ENCODE results near the gene HPS4. TPM values are rescaled to one million over a fixed set of nuclear protein-coding genes. Genes with fewer than 3 reads are reported as not detected.

HPS4 gene
- total and polyA plus RNA-seq, 10 of the 15 experiments (the other 5 are each of a cell fraction or from before 2014, with no cell fraction given), result 11.7 to 36.7 (median 30.8) TPM

- H3K4me1 ChIP-seq (ENCODE audit: control insufficient read depth, insufficient read depth, low read length), result no peaks in the 10 kb centered on the region
- no peak overlapping the region for H2AFZ ChIP-seq (ENCODE audit: control insufficient read depth, low read depth, low read length)
- H3K27me3 ChIP-seq (replicated peaks in 1 of 2; ENCODE audit: control insufficient read depth in 2 of 2, insufficient read depth in 2 of 2, low read length in 1 of 2), result no peaks in the 10 kb centered on the region
- peaks cover 31 to 42% of the 10 kb centered on the region in 2 experiments for H3K36me3 ChIP-seq (ENCODE audit: control insufficient read depth in 2 of 2, insufficient read depth in 2 of 2, low read length in 1 of 2)
- CTCF ChIA-PET, result interaction anchor here (0.6 to 5.5 kb wide), 9 partner anchors 19 to 871 kb away, joined by 3 to 124 read pairs (median 7); partner anchors contain the start of genes HPS4 and SRRD
- no peak overlapping the region for H3K9ac ChIP-seq (ENCODE audit: control insufficient read depth, insufficient read depth, low read length)
- ATAC-seq (no peak), FAIRE-seq (no peak), DNase-seq (ENCODE audit: low read depth, low spot score) (no peak)
- no peaks in the 10 kb centered on the region for H4K20me1 ChIP-seq (ENCODE audit: control insufficient read depth, insufficient read depth)
- in situ Hi-C loops (cut with MboI), result loop anchor here (5.0 kb wide), 2 partner anchors 60 to 95 kb away; no protein-coding TSS in a partner anchor
- no peak for TF ChIP-seq BCL11A (IDR thresholded peaks at IDR 0.05; ENCODE audit: low read depth, low read length)
- TF ChIP-seq ZNF207 (IDR thresholded peaks at IDR 0.05; ENCODE audit: borderline replicate concordance), result no peak
- no peak for TF ChIP-seq TCF7 (IDR thresholded peaks at IDR 0.05; ENCODE audit: borderline replicate concordance)
- no peak for TF ChIP-seq SREBF2 (IDR thresholded peaks at IDR 0.05; ENCODE audit: low read length)
- TF ChIP-seq CBX3 (IDR thresholded peaks at IDR 0.05; ENCODE audit: borderline replicate concordance, low read depth), result no peak
- TF ChIP-seq RFX5 (IDR thresholded peaks at IDR 0.05; ENCODE audit: low read depth, low read length), result no peak
- TF ChIP-seq POLR2A (IDR thresholded peaks at IDR 0.05; ENCODE audit: low read depth, low read length), result no peak
- TF ChIP-seq MAX (IDR thresholded peaks at IDR 0.05; ENCODE audit: low read depth, low read length), result no peak
- no peak for TF ChIP-seq RAD21 (IDR thresholded peaks at IDR 0.05; ENCODE audit: insufficient read depth, low read depth, low read length)
- no peak for TF ChIP-seq MTA2 (IDR thresholded peaks at IDR 0.05; ENCODE audit: low read depth)
- no peak for TF ChIP-seq SMAD5 (IDR thresholded peaks at IDR 0.05; ENCODE audit: low read depth)
- TF ChIP-seq YY1 (IDR thresholded peaks at IDR 0.05; ENCODE audit: low read depth, low read length), result no peak
- TF ChIP-seq MYC (IDR thresholded peaks at IDR 0.05; ENCODE audit: insufficient read depth, insufficient read length, insufficient replicate concordance, low read length, severe bottlenecking), result no peak
- TF ChIP-seq BMI1 (IDR thresholded peaks at IDR 0.05; ENCODE audit: borderline replicate concordance), result no peak
- TF ChIP-seq SMARCA5 (IDR thresholded peaks at IDR 0.05), result no peak
- no peak for TF ChIP-seq PRDM15 (CRISPR knock-in tag; IDR thresholded peaks at IDR 0.05)
- TF ChIP-seq ZNF217 (IDR thresholded peaks at IDR 0.05), result no peak
- BruUV-seq (replicated peaks), result no TSS peak
- POLR2A ChIA-PET, result no interaction called here
- no peak overlapping the region for H3K27ac ChIP-seq (ENCODE audit: control insufficient read depth, insufficient read depth)
- RAD21 ChIA-PET (ENCODE audit: unreplicated experiment), result interaction anchor here (1.0 to 2.4 kb wide), 5 partner anchors 17 to 98 kb away, joined by 3 to 11 read pairs (median 10); no protein-coding TSS in a partner anchor
- WGBS (ENCODE audit: insufficient coverage, insufficient replicate concordance, low lambda C conversion rate, missing lambda C conversion rate), result 97% methylated on average over 3 of the region's 3 CpGs
- H3K4me2 ChIP-seq (ENCODE audit: control insufficient read depth, insufficient read depth), result no peak overlapping the region
- no peaks in the 10 kb centered on the region for H3K9me3 ChIP-seq (replicated peaks; ENCODE audit: control insufficient read depth, insufficient read depth, low read length)
- SMC1A ChIA-PET (ENCODE audit: uncharacterized antibody, unreplicated experiment), result interaction anchor here (0.8 to 5.1 kb wide), 10 partner anchors 9 to 98 kb away, joined by 3 to 73 read pairs (median 5); no protein-coding TSS in a partner anchor
- H3K79me2 ChIP-seq (ENCODE audit: control insufficient read depth, insufficient read depth, low read length), result peaks cover 5% of the 10 kb centered on the region
- intact Hi-C loops (cut with micrococcal nuclease; ENCODE audit: unreplicated experiment), result no loop called here
- no peak overlapping the region for H3K4me3 ChIP-seq
Observed at GRCh38 chr22:26462641-26463040, 20.9 kb downstream of the HPS4 start.

Measured in GM12878 (cell line).